BJ (cell line): ENCODE results near the gene RASGRF1. TPM values are rescaled to one million over a fixed set of nuclear protein-coding genes. Genes with fewer than 3 reads are reported as not detected.
A peak's percentile ranks its signal among the peaks of the same experiment; 100 is the strongest.

Source experiments
- CTCF ChIA-PET: fragments of 350-600 bp; formaldehyde crosslinking; extraction: SDS; loops from one replicate; lab custom pipeline; 2021; ENCODE audit warnings: antibody characterized with exemption, inconsistent platforms; lab: Yijun Ruan, JAX
- POLR2A ChIA-PET: fragments of 300-600 bp; sonication (Branson Sonifier 250); formaldehyde crosslinking; extraction: SDS; loops from one replicate; lab custom pipeline; 2021; ENCODE audit warnings: antibody characterized with exemption; lab: Charles Lee
- DNase-seq: peaks from one replicate; pipeline ENCODE4 v3.0.0-alpha.2; 2011; ENCODE audit warnings: low read depth
- H3K27me3 ChIP-seq: 2 replicates; pipeline ENCODE4 v1.6.0; 2011; ENCODE audit warnings: low read length; ENCODE audit not compliant: control insufficient read depth, insufficient read depth
- H3K36me3 ChIP-seq: 2 replicates; pipeline ENCODE4 v1.5.1; 2011; ENCODE audit warnings: low read length; ENCODE audit not compliant: control insufficient read depth, insufficient read depth
- H3K4me3 ChIP-seq: 2 replicates; pipeline ENCODE4 v1.5.1; 2011; ENCODE audit warnings: low read depth, mild to moderate bottlenecking, control low read depth, low read length
- CTCF ChIP-seq: IDR thresholded peaks from 2 replicates; pipeline ENCODE4 v1.5.1; 2011; ENCODE audit warnings: low read depth, mild to moderate bottlenecking, control low read depth, inconsistent platforms, low read length, moderate library complexity; ENCODE audit not compliant: insufficient read depth
- polyA plus RNA-seq: library from polyadenylated mRNA; depleted of rRNA; stranded (reverse); fragments of >200 nt; gene quantifications from 2 replicates; pipeline ENCODE4 v1.2.3, GENCODE V29; 2011

RASGRF1 gene
- polyA plus RNA-seq, 1 experiment: 0.31 TPM

- H3K27me3 ChIP-seq: no peaks in the 10 kb centered on the region; the same call in 1 of the 2 replicates
- CTCF ChIA-PET: interaction anchor here (1.2 to 1.3 kb wide), 2 partner anchors 11 to 59 kb away, joined by 4 to 5 read pairs; no protein-coding TSS in a partner anchor
- peak; percentile 21 for DNase-seq
- no peaks in the 10 kb centered on the region for H3K36me3 ChIP-seq
- no peak overlapping the region for H3K4me3 ChIP-seq
- no peak for TF ChIP-seq CTCF
- POLR2A ChIA-PET: no interaction called here
Measured at GRCh38 chr15:78968539-78969271, 121.9 kb downstream of the RASGRF1 start.

GRCh38 chr15:78968114-78968513, 122.5 kb downstream of the RASGRF1 start:
- Histone ChIP-seq H3K27me3 (no peaks in the 10 kb centered on the region; the same call in 1 of the 2 replicates), H3K36me3 (no peaks in the 10 kb centered on the region), H3K4me3 (no peak overlapping the region)
- CTCF ChIA-PET: interaction anchor here (1.2 to 1.3 kb wide), 2 partner anchors 11 to 58 kb away, joined by 4 to 5 read pairs; no protein-coding TSS in a partner anchor
- POLR2A ChIA-PET: no interaction called here
- no peak for TF ChIP-seq CTCF
- DNase-seq: no peak

- no peak overlapping the region for H3K4me3 ChIP-seq
- ChIA-PET CTCF (interaction anchor here (1.2 kb wide), 1 partner anchor 19 kb away, joined by 5 read pairs; no protein-coding TSS in a partner anchor), POLR2A (no interaction called here)
- 0 out of 2 replicates have a peak, but pooled peaks cover 2% of the 10 kb centered on the region for H3K27me3 ChIP-seq
- H3K36me3 ChIP-seq: no peaks in the 10 kb centered on the region
- no peak for TF ChIP-seq CTCF
- DNase-seq: no peak
Measured at GRCh38 chr15:78960308-78960707, 130.3 kb downstream of the RASGRF1 start.

- DNase-seq: no peak
- TF ChIP-seq CTCF: no peak
- CTCF ChIA-PET: interaction anchor here (1.2 kb wide), 1 partner anchor 20 kb away, joined by 5 read pairs; no protein-coding TSS in a partner anchor
- POLR2A ChIA-PET: no interaction called here
- no peaks in the 10 kb centered on the region for H3K36me3 ChIP-seq
- 0 out of 2 replicates have a peak, but pooled peaks cover 2% of the 10 kb centered on the region for H3K27me3 ChIP-seq
- H3K4me3 ChIP-seq: no peak overlapping the region
Measured at GRCh38 chr15:78959360-78959759, 131.2 kb downstream of the RASGRF1 start.

- ChIA-PET CTCF (no interaction called here), POLR2A (no interaction called here)
- Histone ChIP-seq H3K27me3 (0 out of 2 replicates have a peak, but pooled peaks cover 2% of the 10 kb centered on the region), H3K4me3 (no peak overlapping the region), H3K36me3 (no peaks in the 10 kb centered on the region)
- no peak for TF ChIP-seq CTCF
- DNase-seq: no peak
Measured at GRCh38 chr15:78957416-78958093, 133.0 kb downstream of the RASGRF1 start.
